ENCODE measurements around the gene NUCB1. TPM values are rescaled to one million over a fixed set of nuclear protein-coding genes. Genes with fewer than 3 reads are reported as not detected.

Gene NUCB1
- total RNA-seq, 4 donors from 2014 or later: 83.9 to 162 (median 148) TPM

- peaks cover 21 to 24% (median 22%) of the 10 kb centered on the region in 3 donors for H3K27me3 ChIP-seq
- no peaks in the 10 kb centered on the region for H3K9me3 ChIP-seq
- ATAC-seq (peak; percentile 48 to 61), DNase-seq (peak in 1 of 2 donors; percentile 43)
- intact Hi-C loops (cut with DNase I; ENCODE audit: low total_unique reads): no loop called here
- H3K4me1 ChIP-seq: peaks cover 0 to 3% of the 10 kb centered on the region in 2 donors
- no peak within 1 kb of the TSS for H3K27ac ChIP-seq
- peak within 1 kb of the TSS; percentile 36 to 55 (median 50) for H3K4me3 ChIP-seq
- in situ Hi-C loops (cut with MboI; ENCODE audit: low sequenced_read_pairs in 4 of 4): no loop called here
- no peaks in the 10 kb centered on the region for H3K36me3 ChIP-seq
- TF ChIP-seq POLR2A (IDR thresholded peaks at IDR 0.05) (no peak), CTCF (IDR thresholded peaks at IDR 0.05 in 4 of 5, conservative IDR thresholded peaks at IDR 0.05 in 1 of 5) (no peak)
Measured at GRCh38 chr19:48933382-48933932, 33.3 kb downstream of the NUCB1 start, which contains the start of gene DHDH. Gene DHDH, plus strand, starts transcription at chr19:48933699. Its CDS starts 23 bp downstream, at chr19:48933722.

DNA sequence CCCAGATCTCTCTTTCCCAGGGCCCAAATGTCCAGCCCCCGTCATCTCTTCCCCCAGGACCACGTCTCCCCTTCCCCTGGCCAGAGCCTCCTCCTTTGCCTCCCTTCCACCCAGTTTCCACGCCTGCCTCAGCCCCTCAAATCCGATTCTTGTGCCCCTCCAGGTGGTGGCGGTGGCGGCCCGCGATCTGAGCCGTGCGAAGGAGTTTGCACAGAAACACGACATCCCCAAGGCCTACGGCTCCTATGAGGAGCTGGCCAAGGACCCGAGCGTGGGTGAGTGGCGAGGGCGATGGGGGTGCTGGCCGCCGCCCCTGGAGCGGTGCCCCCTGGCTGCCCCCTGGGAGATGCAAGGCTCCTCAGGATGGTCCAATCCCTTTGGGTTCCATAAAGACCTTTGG is 34.7 kb downstream of the NUCB1 start:
- H3K36me3 ChIP-seq: no peaks in the 10 kb centered on the region
- H3K27ac ChIP-seq: no peak overlapping the region
- DNase-seq (no peak), ATAC-seq (no peak)
- in situ Hi-C loops (cut with MboI; ENCODE audit: low sequenced_read_pairs in 4 of 4) (no loop called here), intact Hi-C loops (cut with DNase I; ENCODE audit: low total_unique reads) (no loop called here)
- H3K4me1 ChIP-seq: peaks cover 0 to 3% of the 10 kb centered on the region in 2 donors
- no peak overlapping the region for H3K4me3 ChIP-seq
- peaks cover 21 to 24% (median 22%) of the 10 kb centered on the region in 3 donors for H3K27me3 ChIP-seq
- TF ChIP-seq POLR2A (IDR thresholded peaks at IDR 0.05): no peak
- no peak for TF ChIP-seq CTCF (IDR thresholded peaks at IDR 0.05 in 4 of 5, conservative IDR thresholded peaks at IDR 0.05 in 1 of 5)
- no peaks in the 10 kb centered on the region for H3K9me3 ChIP-seq

DNA sequence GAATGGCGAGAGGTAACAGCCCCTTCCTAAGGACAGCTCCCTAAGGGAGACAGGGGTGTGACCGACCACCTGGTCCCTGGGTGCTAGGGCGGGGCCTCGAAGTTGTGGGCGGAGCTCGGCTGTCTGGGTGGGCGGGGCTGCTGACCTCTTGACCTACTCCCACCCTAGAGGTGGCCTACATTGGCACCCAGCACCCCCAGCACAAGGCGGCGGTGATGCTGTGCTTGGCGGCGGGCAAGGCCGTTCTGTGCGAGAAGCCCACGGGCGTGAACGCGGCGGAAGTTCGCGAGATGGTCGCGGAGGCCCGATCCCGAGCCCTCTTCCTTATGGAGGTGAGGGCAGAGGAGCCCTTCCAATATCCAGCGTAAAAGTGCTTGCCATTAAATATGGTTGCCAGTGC is 35.8 kb downstream of the NUCB1 start:
- Histone ChIP-seq H3K4me1 (peaks cover 0 to 3% of the 10 kb centered on the region in 2 donors), H3K27me3 (peaks cover 21 to 24% (median 22%) of the 10 kb centered on the region in 3 donors), H3K9me3 (no peaks in the 10 kb centered on the region), H3K4me3 (no peak overlapping the region), H3K27ac (no peak overlapping the region), H3K36me3 (no peaks in the 10 kb centered on the region)
- DNase-seq: no peak
- intact Hi-C loops (cut with DNase I; ENCODE audit: low total_unique reads) (no loop called here), in situ Hi-C loops (cut with MboI; ENCODE audit: low sequenced_read_pairs in 4 of 4) (no loop called here)
- ATAC-seq: no peak
- TF ChIP-seq POLR2A (IDR thresholded peaks at IDR 0.05) (no peak), CTCF (IDR thresholded peaks at IDR 0.05 in 4 of 5, conservative IDR thresholded peaks at IDR 0.05 in 1 of 5) (no peak)

DNA sequence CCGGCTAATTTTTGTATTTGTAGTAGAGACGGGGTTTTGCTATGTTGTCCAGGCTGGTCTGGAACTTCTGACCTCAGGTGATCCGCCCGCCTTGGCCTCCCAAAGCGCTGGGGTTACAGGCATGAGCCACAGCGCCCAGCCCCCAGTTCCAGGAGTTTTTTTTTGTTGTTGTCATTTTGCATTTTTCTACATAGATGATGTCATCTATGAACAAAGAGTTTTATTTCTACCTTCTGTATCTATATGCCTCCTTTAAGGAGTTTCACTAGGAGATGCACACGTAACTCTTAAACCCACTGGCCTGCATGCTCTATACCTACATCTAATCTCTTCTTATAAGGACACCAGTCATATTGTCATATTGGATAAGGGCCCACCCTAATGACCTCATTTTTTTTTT is 38.1 kb downstream of the NUCB1 start:
- intact Hi-C loops (cut with DNase I; ENCODE audit: low total_unique reads) (no loop called here), in situ Hi-C loops (cut with MboI; ENCODE audit: low sequenced_read_pairs in 4 of 4) (no loop called here)
- Histone ChIP-seq H3K4me1 (peaks cover 0 to 2% of the 10 kb centered on the region in 2 donors), H3K27ac (no peak overlapping the region), H3K36me3 (no peaks in the 10 kb centered on the region), H3K27me3 (peaks cover 9 to 18% (median 9%) of the 10 kb centered on the region in 3 donors), H3K4me3 (no peak overlapping the region), H3K9me3 (no peaks in the 10 kb centered on the region)
- ATAC-seq (no peak), DNase-seq (no peak)
- TF ChIP-seq CTCF (IDR thresholded peaks at IDR 0.05 in 4 of 5, conservative IDR thresholded peaks at IDR 0.05 in 1 of 5) (no peak), POLR2A (IDR thresholded peaks at IDR 0.05) (no peak)

- Histone ChIP-seq H3K9me3 (no peaks in the 10 kb centered on the region), H3K4me3 (no peak overlapping the region), H3K36me3 (no peaks in the 10 kb centered on the region), H3K27ac (no peak overlapping the region), H3K4me1 (no peaks in the 10 kb centered on the region), H3K27me3 (no peaks in the 10 kb centered on the region)
- no peak for DNase-seq
- in situ Hi-C loops (cut with MboI; ENCODE audit: low sequenced_read_pairs in 4 of 4): no loop called here
- TF ChIP-seq CTCF (IDR thresholded peaks at IDR 0.05 in 4 of 5, conservative IDR thresholded peaks at IDR 0.05 in 1 of 5) (no peak), POLR2A (IDR thresholded peaks at IDR 0.05) (no peak)
- intact Hi-C loops (cut with DNase I; ENCODE audit: low total_unique reads): no loop called here
- ATAC-seq: no peak
Measured at GRCh38 chr19:48940902-48941301, 40.8 kb downstream of the NUCB1 start.
